ENCODE results near the gene FOXA3. TPM values are rescaled to one million over a fixed set of nuclear protein-coding genes. Genes with fewer than 3 reads are reported as not detected.

Gene FOXA3
- total RNA-seq, 1 experiment from 2014 or later: 22.2 TPM

DNA sequence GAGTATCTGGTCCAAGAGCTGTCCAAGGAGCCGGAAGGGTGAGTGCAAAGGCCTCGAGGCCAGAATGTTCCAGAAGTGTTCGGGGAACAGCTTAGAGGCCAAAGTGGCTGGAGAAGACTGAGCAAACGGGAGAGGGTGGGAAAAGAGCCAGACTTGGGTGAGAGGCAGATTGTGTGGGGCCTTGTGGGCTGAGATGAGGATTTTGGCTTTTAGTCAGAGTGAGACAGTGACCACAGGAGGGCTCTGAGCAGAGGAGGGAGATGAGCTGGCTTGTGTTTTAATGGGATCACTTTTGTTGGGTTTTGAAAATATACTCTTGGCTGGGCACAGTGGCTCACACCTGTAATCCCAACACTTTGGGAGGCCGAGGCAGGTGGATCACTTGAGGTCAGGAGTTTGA, 44.8 kb downstream of the FOXA3 start:
- H3K4me1 ChIP-seq (ENCODE audit: insufficient read depth, low read length): no peaks in the 10 kb centered on the region; the same call in 1 of the 2 replicates
- no peak overlapping the region for H2BK120ac ChIP-seq (ENCODE audit: low read depth, low read length, poor library complexity, severe bottlenecking)
- Mint-ChIP-seq H3K9me3 (no peaks in the 10 kb centered on the region), H3K4me1 (peaks cover 2 to 5% of the 10 kb centered on the region in 2 experiments; a peak in 2 of 4 replicates), H3K27ac (peak overlapping the region in 1 of 3 experiments; percentile 50; a peak in 1 of 7 replicates), H3K27me3 (ENCODE audit: low read depth) (peaks cover 2% of the 10 kb centered on the region), H3K36me3 (ENCODE audit: insufficient read depth in 1 of 3, low read depth in 3 of 3) (no peaks in the 10 kb centered on the region), H3K4me3 (no peak overlapping the region)
- no peak overlapping the region for H2BK15ac ChIP-seq (ENCODE audit: low read depth, low read length)
- H3K18ac ChIP-seq (ENCODE audit: insufficient read length, low read depth, low read length): no peak overlapping the region
- H3K79me2 ChIP-seq (ENCODE audit: insufficient read depth, low read length): no peaks in the 10 kb centered on the region
- no peak overlapping the region for H2BK12ac ChIP-seq (ENCODE audit: insufficient read length, low read depth, low read length)
- H3K27me3 ChIP-seq (ENCODE audit: insufficient read depth, low read length): no peaks in the 10 kb centered on the region
- no peaks in the 10 kb centered on the region for H4K20me1 ChIP-seq (ENCODE audit: control insufficient read depth, insufficient read depth, insufficient read length)
- no peak overlapping the region for H2AFZ ChIP-seq (ENCODE audit: low read length)
- no CpG with 5 or more reads among the region's 5 CpGs for WGBS (ENCODE audit: extremely low coverage, insufficient read length, low lambda C conversion rate)
- H2BK20ac ChIP-seq (ENCODE audit: low read depth, low read length, poor library complexity, severe bottlenecking): no peak overlapping the region
- H2BK5ac ChIP-seq (ENCODE audit: insufficient read length, low read length): no peak overlapping the region
- no peaks in the 10 kb centered on the region for H3K23me2 ChIP-seq (ENCODE audit: insufficient read length, low read depth, low read length, poor library complexity, severe bottlenecking)
- no peak overlapping the region for H4K8ac ChIP-seq (replicated peaks; ENCODE audit: insufficient read length, low read depth, low read length)
- no peak overlapping the region for H3K9ac ChIP-seq (ENCODE audit: extremely low read depth, insufficient read length, low read length)
- H3K9me3 ChIP-seq (ENCODE audit: control insufficient read depth, low read depth, low read length): no peaks in the 10 kb centered on the region
- DNase-seq: no peak
- H2AK5ac ChIP-seq (ENCODE audit: insufficient read length, low read length): no peak overlapping the region
- no peak overlapping the region for H3K27ac ChIP-seq (ENCODE audit: insufficient read length, low read depth, low read length)
- TF ChIP-seq, protein P1, sequence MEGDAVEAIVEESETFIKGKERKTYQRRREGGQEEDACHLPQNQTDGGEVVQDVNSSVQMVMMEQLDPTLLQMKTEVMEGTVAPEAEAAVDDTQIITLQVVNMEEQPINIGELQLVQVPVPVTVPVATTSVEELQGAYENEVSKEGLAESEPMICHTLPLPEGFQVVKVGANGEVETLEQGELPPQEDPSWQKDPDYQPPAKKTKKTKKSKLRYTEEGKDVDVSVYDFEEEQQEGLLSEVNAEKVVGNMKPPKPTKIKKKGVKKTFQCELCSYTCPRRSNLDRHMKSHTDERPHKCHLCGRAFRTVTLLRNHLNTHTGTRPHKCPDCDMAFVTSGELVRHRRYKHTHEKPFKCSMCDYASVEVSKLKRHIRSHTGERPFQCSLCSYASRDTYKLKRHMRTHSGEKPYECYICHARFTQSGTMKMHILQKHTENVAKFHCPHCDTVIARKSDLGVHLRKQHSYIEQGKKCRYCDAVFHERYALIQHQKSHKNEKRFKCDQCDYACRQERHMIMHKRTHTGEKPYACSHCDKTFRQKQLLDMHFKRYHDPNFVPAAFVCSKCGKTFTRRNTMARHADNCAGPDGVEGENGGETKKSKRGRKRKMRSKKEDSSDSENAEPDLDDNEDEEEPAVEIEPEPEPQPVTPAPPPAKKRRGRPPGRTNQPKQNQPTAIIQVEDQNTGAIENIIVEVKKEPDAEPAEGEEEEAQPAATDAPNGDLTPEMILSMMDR (conservative IDR thresholded peaks at IDR 0.05): no peak
- no peak overlapping the region for H3K4ac ChIP-seq (ENCODE audit: low read depth, low read length)
- no peak overlapping the region for H3T11ph ChIP-seq (ENCODE audit: low read length)
- no peak overlapping the region for H4K91ac ChIP-seq (ENCODE audit: insufficient read length, low read depth, low read length)
- no peaks in the 10 kb centered on the region for H3K79me1 ChIP-seq (ENCODE audit: insufficient read depth, low read depth, low read length, poor library complexity, severe bottlenecking)
- H3K56ac ChIP-seq (ENCODE audit: insufficient read length, low read depth, low read length): no peak overlapping the region
- no peak overlapping the region for H4K5ac ChIP-seq (ENCODE audit: insufficient read length, low read depth, low read length)
- H3K23ac ChIP-seq (ENCODE audit: insufficient read length, low read depth, low read length): no peak overlapping the region
- no peak overlapping the region for H3K4me2 ChIP-seq (ENCODE audit: insufficient read depth, insufficient read length, low read length)
- H3K14ac ChIP-seq (ENCODE audit: insufficient read depth, low read length): no peak overlapping the region
